Neural cell (in vitro differentiated cells): ENCODE data around the gene GTPBP6.

Experiments
- EZH2 ChIP-seq: fragments of 200-600, 300-800 bp; shearing (Covaris generic), sonication (generic); IDR thresholded peaks from 2 replicates; pipeline ENCODE4 v1.6.1; 2014; ENCODE audit warnings: antibody characterized with exemption, low read length, borderline replicate concordance, mild to moderate bottlenecking; ENCODE audit not compliant: insufficient read depth, poor library complexity, severe bottlenecking
- MXI1 ChIP-seq: fragments of 450-650 bp; conservative IDR thresholded peaks from 2 replicates; pipeline ENCODE4 v1.6.1; 2014; ENCODE audit warnings: antibody characterized with exemption, mild to moderate bottlenecking; ENCODE audit not compliant: poor library complexity, severe bottlenecking
- POLR2AphosphoS5 ChIP-seq: IDR thresholded peaks from 2 replicates; pipeline ENCODE4 v1.6.1; 2012
- RAD21 ChIP-seq: fragments of 450-650 bp; conservative IDR thresholded peaks from 2 replicates; pipeline ENCODE4 v1.6.1; 2014; ENCODE audit warnings: antibody characterized with exemption, mild to moderate bottlenecking, moderate library complexity
- TF ChIP-seq, protein P1 (sequence below): fragments of 450-650 bp; IDR thresholded peaks from 2 replicates; pipeline ENCODE4 v1.5.1; 2014; ENCODE audit warnings: antibody characterized with exemption, mild to moderate bottlenecking, moderate library complexity; ENCODE audit not compliant: poor library complexity, severe bottlenecking

DNA sequence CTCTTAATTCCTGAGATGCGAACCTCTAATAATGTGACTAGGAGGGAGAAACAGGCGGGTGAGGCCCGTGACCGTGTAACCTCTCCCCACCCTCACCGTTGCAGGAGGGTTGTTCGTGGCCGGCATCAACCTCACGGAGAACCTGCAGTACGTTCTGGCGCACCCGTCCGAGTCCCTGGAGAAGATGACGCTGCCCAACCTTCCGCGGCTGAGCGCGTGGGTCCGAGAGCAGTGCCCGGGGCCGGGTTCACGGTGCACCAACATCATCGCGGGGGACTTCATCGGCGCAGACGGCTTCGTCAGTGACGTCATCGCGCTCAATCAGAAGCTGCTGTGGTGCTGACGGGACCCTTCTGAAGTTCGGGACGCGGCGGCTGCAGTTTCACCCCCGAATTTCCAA, 19.6 kb downstream of the GTPBP6 start:
- TF ChIP-seq, protein P1, sequence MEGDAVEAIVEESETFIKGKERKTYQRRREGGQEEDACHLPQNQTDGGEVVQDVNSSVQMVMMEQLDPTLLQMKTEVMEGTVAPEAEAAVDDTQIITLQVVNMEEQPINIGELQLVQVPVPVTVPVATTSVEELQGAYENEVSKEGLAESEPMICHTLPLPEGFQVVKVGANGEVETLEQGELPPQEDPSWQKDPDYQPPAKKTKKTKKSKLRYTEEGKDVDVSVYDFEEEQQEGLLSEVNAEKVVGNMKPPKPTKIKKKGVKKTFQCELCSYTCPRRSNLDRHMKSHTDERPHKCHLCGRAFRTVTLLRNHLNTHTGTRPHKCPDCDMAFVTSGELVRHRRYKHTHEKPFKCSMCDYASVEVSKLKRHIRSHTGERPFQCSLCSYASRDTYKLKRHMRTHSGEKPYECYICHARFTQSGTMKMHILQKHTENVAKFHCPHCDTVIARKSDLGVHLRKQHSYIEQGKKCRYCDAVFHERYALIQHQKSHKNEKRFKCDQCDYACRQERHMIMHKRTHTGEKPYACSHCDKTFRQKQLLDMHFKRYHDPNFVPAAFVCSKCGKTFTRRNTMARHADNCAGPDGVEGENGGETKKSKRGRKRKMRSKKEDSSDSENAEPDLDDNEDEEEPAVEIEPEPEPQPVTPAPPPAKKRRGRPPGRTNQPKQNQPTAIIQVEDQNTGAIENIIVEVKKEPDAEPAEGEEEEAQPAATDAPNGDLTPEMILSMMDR = no peak
- no peak for TF ChIP-seq EZH2
- no peak for TF ChIP-seq POLR2AphosphoS5
- no peak for TF ChIP-seq MXI1
- no peak for TF ChIP-seq RAD21
